Measurements from ENCODE around the gene MYLK.
"Not testable (repeated sequence)": the region's sequence is repeated elsewhere in the genome, so short reads cannot be mapped to it uniquely, and the experiment has no call there.

Gene MYLK

GRCh38 chr3:123741041-123741511 is 143.1 kb downstream of the MYLK start:
- FAIRE-seq, result no peak

DNA sequence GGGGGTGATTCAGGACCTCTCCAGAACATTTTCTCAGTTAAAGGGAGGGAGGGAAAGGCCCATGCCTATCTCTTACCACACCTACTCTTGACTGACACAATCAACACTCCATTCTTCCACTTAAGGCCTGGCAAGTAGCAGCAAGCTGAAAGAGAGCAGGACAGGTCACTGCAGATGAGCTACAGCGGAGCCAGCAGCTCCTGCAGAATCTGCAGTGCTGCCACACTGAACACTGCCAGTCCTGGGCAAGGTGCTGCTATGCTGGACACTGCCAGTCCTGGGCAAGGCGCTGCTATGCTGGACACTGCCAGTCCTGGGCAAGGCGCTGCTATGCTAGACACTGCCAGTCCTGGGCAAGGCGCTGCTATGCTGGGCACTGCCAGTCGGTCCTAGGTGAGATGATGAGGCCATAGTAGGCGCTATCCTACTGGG is 143.7 kb downstream of the MYLK start:
- FAIRE-seq, result no peak

DNA sequence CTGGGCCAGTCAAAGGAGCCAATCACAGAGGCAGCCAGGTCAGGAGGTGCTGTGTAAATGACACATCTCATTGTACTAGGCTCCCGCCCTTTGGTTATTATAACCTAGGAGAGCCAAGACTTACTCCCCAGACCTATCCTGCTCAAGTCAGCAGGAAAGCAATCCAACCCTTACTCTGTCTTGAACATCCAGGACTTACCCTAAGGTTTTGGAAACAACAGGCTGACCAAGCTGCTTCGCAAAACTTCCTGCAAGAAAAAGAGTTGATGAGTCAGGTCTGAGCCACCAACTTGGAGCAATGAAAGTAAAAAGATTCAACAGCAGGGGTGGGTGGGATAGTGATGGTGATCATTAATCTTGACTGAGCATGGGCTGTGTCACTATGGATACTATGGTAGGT is 144.4 kb downstream of the MYLK start:
- no peak for FAIRE-seq

- no peak for FAIRE-seq
Measured at GRCh38 chr3:123739106-123739505, 145.0 kb downstream of the MYLK start.

- FAIRE-seq, result not testable (repeated sequence)
Measured at GRCh38 chr3:123738522-123738921, 145.6 kb downstream of the MYLK start.

- no peak for FAIRE-seq
Measured at GRCh38 chr3:123737168-123737567, 147.0 kb downstream of the MYLK start.

- FAIRE-seq, result no peak
Measured at GRCh38 chr3:123735456-123735855, 148.7 kb downstream of the MYLK start.

- no peak for FAIRE-seq
Measured at GRCh38 chr3:123734527-123734902, 149.6 kb downstream of the MYLK start.

DNA sequence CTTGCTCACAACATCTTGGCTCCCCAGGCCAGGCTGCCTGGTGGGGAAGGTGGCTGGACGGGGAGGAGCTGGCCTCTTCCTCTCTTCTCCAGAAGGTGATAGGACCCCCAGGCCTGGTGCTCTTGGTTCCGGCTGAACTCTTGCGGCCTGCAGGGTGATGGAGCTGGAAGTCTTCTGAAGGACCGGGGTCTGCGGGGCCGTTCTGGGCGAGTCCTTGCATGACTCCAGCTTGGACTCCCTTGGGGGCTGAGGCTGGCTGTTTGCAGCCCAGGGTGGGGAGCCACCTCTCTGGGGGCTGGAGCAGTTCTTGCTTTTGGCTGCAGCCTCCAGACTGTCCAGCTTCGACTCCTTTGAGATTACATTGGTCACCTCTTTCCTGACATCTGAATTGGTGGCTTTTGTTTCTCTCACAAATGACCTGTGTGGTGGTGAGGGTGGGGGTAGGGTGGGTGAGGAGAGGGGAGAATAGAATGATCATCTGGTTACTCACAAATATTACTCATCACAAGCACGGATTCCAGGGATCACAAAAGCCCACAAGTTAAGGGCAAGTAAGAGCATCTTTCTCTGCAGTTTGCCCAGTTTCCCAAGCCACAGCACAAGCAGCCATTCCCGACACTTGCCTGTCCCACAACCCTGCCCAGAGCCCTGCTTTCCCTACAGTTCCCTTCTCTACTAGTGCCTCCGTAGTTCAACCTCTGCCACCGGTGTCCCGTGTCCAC is 150.2 kb downstream of the MYLK start:
- FAIRE-seq, result no peak

GRCh38 chr3:123733341-123733740 is 150.8 kb downstream of the MYLK start:
- no peak for FAIRE-seq

- no peak for FAIRE-seq
Measured at GRCh38 chr3:123732447-123732846, 151.7 kb downstream of the MYLK start.

DNA sequence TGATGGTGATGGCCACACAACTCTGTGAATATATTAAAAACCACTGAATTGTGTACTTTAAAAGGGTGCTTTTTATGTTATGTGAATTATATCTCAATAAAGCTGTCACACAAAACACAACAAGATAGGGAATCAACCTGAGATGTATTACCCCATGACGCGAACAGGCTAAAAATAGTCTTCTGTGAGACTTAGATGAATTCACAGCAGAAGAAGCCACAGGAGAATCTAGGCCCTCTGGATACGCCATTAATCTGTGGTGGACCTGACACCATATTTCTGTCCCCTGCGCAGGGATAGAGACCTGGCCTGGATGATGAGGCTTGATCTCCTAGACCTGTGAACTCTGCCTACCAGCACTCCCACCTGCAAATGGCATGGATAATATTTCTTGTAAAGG is 153.3 kb downstream of the MYLK start:
- FAIRE-seq, result no peak

DNA sequence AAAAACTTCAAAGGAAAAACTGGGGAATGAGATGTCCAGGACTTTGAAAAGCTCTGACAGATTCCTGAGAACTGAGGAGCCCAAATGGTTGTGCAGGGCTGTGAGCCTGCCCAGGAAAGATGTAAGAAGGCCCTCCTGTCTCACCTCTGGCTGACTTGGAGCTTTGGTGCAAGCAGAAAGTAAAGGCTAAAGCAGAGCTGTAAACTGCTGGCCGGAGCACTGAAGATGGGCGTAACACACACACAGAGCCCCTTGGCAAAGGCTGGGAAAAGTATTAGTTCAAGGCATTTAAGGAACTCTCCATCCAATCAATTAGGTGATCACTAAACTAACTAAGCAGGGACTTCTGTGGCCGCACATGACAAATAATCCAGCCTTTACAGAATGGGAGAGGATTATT is 155.1 kb downstream of the MYLK start:
- FAIRE-seq, result no peak

DNA sequence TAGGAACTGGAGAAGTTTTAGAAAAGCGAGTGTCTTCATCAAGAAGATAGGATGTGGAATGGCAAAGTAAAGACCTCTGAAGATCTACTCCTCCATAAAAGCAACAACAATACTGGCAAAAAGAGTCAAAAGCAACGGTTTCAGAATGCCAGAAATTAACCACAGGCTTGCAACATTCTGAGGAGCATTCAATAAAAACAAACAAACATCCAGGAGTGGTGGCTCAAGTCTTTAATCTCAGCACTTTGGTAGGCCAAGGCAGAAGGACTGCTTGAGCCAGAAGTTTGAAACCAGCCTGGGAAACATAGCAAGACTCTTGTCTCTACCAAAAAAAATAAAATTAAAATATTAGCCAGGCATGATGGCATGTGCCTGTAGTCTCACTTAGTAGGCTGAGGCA is 156.1 kb downstream of the MYLK start:
- FAIRE-seq, result no peak

DNA sequence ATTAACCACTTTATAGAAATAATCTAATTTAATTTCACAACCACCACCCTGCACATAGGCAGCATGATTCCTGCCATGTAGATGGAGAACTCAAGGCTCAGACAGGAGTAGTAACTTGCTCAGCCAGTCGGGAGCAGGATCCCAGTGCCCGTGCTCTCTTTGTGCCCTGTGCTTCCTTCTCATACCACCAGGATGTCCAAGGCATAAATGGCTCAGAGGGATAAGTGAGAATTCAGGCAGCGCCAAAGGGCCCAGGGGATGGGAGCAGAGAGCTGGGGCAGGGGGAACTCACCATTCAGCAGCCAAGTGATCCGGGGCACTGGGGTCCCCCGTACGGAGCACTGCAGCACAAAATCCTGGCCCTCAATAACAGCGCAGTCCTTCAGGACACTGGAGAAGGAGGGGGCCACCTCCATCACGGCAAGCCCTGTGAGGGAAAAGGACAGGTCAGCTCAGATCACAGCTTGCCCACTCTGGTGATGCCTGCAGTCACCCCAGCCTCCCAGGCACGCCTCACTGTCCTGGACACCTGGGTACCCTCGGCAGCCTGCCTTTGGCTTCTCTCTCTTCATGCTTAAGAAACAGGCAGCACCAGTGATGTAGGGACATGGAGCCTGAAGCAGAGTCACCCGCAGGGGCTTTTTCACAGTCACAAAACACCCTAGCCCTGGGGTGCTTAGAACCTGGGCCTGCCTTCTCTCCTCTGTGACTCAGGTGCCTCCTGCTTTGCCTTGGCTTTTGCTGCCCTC is 158.3 kb downstream of the MYLK start:
- no peak for FAIRE-seq

DNA sequence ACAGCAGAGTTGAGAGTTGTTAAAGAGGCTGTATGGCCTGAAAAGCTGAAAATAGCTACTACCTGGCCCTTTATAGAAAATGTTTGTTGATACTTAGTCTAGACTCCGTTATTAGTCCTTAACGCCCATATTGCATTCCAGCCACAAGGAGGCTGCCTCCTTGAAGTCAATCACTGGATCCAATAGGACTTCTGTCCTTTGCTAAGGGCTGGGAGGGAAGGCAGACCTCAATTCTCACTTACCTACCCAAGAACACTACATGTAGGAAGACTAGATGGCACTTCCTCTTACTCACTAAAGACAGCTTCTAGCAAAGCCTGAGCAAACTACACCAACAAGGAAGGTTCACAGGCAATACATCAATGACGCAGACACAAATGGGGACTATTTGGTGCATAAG is 159.8 kb downstream of the MYLK start:
- no peak for FAIRE-seq

DNA sequence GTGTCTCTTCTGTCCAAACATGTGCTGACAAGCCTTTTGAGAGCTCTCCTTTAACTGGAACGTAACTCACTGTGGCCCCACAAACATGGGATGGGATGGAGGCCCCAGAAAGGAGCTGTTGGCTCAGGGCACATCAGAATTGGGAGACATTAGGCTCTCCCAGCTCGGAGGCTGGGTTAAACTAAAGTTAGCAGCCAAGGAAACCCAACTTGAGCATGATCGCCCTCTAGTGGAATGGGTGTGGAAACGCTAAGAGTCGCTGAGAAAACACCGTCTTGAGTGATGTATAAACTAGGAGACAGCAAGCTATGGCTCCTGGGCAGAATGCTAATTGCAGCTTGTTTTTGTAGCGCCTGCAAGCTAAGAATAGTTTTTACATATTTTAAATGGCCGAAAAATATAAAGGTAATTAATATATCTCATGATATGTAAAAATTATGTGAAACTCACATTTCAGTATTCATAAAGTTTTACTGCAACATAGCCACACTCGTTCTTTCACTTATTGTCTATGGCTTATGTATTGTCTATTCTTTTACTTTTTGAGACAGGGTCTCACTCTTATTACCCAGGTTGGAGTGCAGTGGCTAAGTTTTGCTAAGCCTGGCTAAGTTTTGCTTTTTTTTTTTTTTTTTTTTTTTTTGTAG is 160.5 kb downstream of the MYLK start:
- peak; percentile 78 for FAIRE-seq

GRCh38 chr3:123723070-123723469 is 161.1 kb downstream of the MYLK start:
- no peak for FAIRE-seq

DNA sequence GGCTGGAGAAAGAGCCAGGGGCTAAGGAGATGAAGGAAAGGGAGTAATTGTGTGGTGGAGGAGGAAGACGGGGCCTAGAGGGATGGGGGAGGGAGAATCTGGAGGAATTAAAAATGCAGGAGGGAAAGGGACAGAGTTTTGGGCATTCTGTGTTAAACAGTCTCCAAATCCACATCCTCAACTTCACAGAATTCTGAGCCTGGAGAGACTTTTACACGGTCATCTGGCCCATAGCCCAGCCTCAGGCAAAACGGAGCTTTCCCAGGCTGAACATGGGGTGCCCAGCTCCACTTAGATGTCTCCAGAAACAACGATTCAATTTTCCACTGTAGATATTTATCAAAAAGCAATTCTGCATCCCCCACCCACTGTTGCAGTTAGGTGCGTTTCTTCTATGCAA is 161.7 kb downstream of the MYLK start:
- FAIRE-seq, result no peak

DNA sequence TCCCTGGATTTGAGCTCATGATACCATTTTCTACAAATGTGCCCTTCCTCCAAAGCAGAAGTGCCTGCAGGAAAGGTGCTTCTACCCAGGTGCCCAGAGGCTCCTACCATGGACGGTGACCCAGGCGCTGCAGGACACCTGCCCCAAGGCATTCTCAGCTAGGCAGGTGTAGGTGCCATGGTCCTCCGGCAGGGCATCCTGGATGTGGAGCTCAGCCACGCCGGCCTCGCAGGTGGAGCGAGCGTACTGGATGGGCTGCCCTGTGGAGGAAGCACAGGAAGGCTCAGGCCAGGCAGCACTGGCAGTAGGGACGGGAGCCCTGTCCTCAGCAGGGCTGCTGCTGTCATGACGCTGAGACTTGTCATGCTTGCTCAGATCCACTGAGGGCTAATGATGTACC is 162.1 kb downstream of the MYLK start:
- FAIRE-seq, result no peak

- not testable (repeated sequence) for FAIRE-seq
Measured at GRCh38 chr3:123721095-123721689, 162.9 kb downstream of the MYLK start.

- FAIRE-seq, result no peak
Measured at GRCh38 chr3:123720638-123721037, 163.5 kb downstream of the MYLK start.

DNA sequence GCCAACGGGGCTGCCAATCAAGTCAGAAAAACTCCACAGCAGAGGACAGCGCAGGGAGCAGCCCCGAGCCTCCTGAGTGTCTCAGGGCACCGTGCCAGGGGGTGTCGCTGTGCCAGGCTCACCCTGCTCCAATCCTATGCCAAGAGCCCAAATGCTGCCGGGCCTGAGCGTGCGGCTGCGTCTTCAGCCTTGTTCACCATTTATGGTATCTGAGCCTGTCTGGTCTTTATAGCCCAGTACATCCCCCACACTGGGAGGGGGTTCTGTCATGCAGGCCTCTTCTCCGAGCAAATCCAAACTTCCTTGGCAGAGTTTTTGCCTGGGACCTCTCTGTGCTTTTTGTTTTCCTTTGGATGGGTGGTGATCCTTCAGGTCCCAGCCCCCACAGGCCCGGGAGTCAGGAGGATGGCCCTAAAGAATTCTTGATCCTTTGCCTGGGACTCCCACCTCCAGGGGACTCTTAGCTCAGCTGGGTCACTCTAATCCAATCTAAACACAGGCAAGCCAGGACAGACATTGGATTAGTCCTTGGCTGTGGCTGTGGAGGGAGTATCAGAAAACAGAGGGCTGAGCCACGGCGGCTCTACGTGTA is 164.2 kb downstream of the MYLK start:
- FAIRE-seq, result no peak

Data from islet of Langerhans (tissue), 1 donor.